SW480 (cell line): ENCODE results near the gene TNFSF10.
"Not testable (repeated sequence)": the region's sequence is repeated elsewhere in the genome, so short reads cannot be mapped to it uniquely, and the experiment has no call there.

ENCODE experiments used
- DNase-seq: peaks from one replicate; pipeline ENCODE4 v3.0.0-alpha.2; 2016; ENCODE audit warnings: low spot score

Gene TNFSF10

GRCh38 chr3:172522871-172523818 lies at the start of gene TNFSF10:
Gene TNFSF10 (minus strand): TSS chr3:172523430. CDS start chr3:172523384, 46 bp downstream.
- DNase-seq: peak; percentile 70

- no peak for DNase-seq
Measured at GRCh38 chr3:172569128-172570008, 46.1 kb upstream of the TNFSF10 start.

- DNase-seq: no peak
Measured at GRCh38 chr3:172568701-172569100, 45.5 kb upstream of the TNFSF10 start.

GRCh38 chr3:172566785-172567184 lies 43.6 kb upstream of the TNFSF10 start:
- DNase-seq: not testable (repeated sequence)

- DNase-seq: no peak
Measured at GRCh38 chr3:172564499-172564898, 41.3 kb upstream of the TNFSF10 start.

GRCh38 chr3:172562871-172563865 lies 39.9 kb upstream of the TNFSF10 start:
- peak; percentile 80 for DNase-seq

GRCh38 chr3:172561897-172562640 lies 38.8 kb upstream of the TNFSF10 start:
- no peak for DNase-seq

GRCh38 chr3:172560586-172560985 lies 37.4 kb upstream of the TNFSF10 start:
- no peak for DNase-seq

- DNase-seq: no peak
Measured at GRCh38 chr3:172560026-172560425, 36.8 kb upstream of the TNFSF10 start.

- no peak for DNase-seq
Measured at GRCh38 chr3:172559020-172559419, 35.8 kb upstream of the TNFSF10 start.

- no peak for DNase-seq
Measured at GRCh38 chr3:172557515-172558220, 34.4 kb upstream of the TNFSF10 start.

- DNase-seq: no peak
Measured at GRCh38 chr3:172553526-172554252, 30.5 kb upstream of the TNFSF10 start.

- DNase-seq: no peak
Measured at GRCh38 chr3:172552607-172553006, 29.4 kb upstream of the TNFSF10 start.

GRCh38 chr3:172551874-172552273 lies 28.6 kb upstream of the TNFSF10 start:
- DNase-seq: no peak

- DNase-seq: peak; percentile 74
Measured at GRCh38 chr3:172550347-172550943, 27.2 kb upstream of the TNFSF10 start.

GRCh38 chr3:172549144-172549543 lies 25.9 kb upstream of the TNFSF10 start:
- DNase-seq: no peak

GRCh38 chr3:172546628-172547214 lies 23.5 kb upstream of the TNFSF10 start:
- no peak for DNase-seq

GRCh38 chr3:172546105-172546504 lies 22.9 kb upstream of the TNFSF10 start:
- no peak for DNase-seq

GRCh38 chr3:172544404-172544803 lies 21.2 kb upstream of the TNFSF10 start:
- no peak for DNase-seq
